Fibroblast of villous mesenchyme (primary cell): ENCODE data around the gene CPXM1. TPM values are rescaled to one million over a fixed set of nuclear protein-coding genes. Genes with fewer than 3 reads are reported as not detected.

Source experiments
- DNase-seq: peaks from one replicate; pipeline ENCODE4 v3.0.0-alpha.2; 2010; ENCODE audit warnings: low read depth
- H3K4me3 ChIP-seq: 2 replicates; pipeline ENCODE4 v1.5.1; 2011; ENCODE audit warnings: low read depth, mild to moderate bottlenecking, low read length
- total RNA-seq: library from RNA; depleted of rRNA; stranded (reverse); fragments of >200 nt; gene quantifications from 2 replicates; pipeline ENCODE4 v1.2.3, GENCODE V29; 2012
- TF ChIP-seq, protein P1 (sequence below): IDR thresholded peaks from 2 replicates; pipeline ENCODE4 v1.5.1; 2012; ENCODE audit warnings: low read depth, mild to moderate bottlenecking, low read length; ENCODE audit not compliant: insufficient read depth

The CPXM1 gene
- total RNA-seq, 1 donor = 10.8 TPM

DNA sequence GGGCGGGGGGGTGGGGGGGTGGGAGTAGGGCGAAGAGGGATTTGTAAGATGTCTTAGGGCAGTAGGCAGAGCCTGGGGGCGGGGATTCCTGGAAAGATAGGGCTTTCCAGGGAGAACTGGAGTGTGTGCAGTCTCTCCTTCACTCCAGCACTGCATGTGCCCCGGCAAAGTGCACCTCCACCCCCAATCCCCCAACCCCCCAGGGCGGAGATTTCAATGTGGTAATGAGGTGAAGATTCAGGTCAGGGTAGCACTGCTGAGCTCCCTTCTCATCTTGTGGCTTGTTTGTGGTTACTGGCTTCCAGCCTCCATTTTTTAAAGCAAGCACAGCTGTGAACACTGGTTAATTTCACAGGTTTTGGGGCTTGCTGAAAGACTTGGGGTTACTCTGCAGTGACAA lies 21.6 kb upstream of the CPXM1 start:
- DNase-seq = peak; percentile 69
- H3K4me3 ChIP-seq = peak overlapping the region; percentile 1
- TF ChIP-seq, protein P1, sequence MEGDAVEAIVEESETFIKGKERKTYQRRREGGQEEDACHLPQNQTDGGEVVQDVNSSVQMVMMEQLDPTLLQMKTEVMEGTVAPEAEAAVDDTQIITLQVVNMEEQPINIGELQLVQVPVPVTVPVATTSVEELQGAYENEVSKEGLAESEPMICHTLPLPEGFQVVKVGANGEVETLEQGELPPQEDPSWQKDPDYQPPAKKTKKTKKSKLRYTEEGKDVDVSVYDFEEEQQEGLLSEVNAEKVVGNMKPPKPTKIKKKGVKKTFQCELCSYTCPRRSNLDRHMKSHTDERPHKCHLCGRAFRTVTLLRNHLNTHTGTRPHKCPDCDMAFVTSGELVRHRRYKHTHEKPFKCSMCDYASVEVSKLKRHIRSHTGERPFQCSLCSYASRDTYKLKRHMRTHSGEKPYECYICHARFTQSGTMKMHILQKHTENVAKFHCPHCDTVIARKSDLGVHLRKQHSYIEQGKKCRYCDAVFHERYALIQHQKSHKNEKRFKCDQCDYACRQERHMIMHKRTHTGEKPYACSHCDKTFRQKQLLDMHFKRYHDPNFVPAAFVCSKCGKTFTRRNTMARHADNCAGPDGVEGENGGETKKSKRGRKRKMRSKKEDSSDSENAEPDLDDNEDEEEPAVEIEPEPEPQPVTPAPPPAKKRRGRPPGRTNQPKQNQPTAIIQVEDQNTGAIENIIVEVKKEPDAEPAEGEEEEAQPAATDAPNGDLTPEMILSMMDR = no peak

DNA sequence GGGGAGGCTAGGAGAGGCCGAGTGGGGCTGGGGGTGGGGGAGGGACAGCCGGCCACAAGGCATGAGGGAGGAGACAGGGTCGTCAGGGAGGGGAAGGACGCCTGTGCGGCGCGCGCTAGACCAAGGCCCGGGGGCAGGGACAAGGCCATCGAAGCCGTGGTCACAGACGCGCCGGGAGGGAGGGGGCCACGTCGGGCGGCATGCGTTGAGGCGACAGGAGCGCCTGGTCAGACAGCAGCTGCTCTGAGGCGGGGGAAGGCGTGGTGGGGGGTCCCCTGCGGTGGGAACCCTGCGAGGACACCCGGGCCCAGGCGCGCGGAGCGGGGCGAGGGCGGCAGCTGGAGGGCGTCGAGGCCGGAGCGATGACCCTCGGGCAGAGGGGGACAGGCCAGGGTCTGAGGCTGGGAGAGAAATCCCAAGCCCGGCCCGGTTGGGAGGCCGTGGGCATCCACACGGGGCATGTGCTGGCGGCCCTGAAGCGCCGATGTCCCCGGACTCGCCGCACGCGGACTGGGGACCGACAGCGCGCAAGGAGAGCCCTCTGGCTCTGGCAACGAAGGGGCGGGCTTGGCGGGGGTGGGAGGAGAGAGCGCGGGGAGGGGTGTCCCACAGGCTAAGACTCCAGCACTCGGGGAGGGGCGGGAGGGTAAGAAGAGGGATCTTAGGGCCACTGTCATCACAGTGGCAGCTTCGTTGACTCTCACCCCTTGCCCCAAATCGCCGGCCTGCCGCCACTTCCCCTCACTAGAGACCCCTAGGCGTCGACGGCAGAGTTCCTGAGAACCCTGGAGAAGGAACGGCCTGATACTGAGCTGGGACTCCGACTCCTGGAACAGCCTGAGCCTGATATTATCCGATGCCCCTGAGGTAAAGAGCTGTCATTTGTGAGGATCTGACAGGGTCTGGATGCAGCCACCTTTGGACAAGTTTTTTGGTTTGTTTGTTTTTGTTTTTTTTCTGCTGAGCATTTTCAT lies 20.8 kb upstream of the CPXM1 start:
- DNase-seq = no peak
- TF ChIP-seq, protein P1 = no peak
- no peak overlapping the region for H3K4me3 ChIP-seq

DNA sequence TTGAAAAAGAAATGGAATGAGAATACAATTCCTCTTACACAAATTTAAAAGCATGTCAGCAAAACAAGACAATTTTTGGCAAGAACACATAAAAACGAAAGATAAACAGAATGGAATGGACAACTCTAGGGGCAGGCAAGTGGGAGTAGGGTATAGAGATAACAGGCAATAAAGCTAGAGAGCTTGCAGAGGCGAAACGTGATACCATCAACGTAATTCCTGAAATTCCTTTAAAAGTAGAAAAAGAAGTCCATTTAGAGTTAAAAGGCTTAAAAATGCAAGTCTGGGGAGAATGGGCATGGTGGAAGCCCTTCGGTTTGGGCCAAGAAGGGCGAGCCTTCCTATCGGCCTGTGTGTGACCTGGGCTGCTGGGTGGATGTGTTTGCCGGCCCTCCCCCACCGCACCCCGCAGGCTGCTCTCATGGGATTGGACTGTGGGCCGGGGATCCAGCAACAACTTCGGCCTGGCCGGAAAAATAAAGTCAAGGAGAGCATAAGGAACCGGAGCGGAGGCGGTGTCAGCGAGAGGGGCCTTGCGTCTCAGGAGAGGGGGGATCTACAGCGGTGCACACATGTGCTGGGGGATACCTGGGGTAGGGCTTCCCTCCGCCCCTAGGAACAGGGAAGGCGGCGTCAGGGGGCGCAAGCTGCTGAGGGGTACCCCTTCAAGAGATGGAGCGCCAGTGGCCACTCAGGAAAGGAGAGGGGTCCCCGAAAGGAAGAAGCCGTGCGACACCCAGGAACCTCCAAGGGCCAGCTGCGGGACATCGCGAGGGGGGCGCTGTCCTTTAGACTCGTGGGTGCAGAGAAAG lies 19.9 kb upstream of the CPXM1 start:
- peak overlapping the region; percentile 10 for H3K4me3 ChIP-seq
- TF ChIP-seq, protein P1 = no peak
- DNase-seq = peak; percentile 83

DNA sequence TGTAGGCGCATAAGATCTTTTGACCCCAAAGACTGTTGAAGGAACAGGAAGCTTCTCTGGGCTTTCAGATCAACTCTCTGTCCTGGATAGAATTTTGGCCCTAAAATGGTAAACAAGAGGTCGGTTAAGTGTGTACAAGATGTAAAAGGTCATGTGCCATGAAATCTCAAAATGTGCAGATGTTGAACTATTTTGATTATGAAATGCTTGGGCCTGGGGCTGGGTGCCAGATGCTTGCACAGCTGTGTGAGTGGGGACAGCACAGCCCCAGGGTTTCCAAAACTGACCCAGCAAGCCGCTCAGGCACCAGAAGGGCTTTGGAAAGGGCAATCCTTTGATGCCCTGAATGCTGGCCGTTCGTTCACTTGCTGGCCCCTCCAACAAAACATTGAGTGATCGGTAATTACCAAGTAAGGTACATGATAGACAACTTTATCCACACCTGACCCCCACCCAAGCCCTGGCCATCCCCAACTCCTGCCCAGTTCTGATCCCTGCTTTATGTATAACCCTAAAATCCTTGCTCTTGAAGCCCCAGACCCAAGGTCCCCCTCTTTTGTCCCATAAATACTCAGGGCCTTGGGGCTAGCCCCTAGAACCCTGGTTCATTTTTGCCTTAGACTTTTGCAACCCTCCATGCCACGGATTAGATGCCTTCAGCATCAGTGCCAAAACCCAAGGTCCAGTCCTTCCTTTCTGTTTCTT lies 17.6 kb upstream of the CPXM1 start:
- no peak overlapping the region for H3K4me3 ChIP-seq
- DNase-seq = peak; percentile 75
- TF ChIP-seq, protein P1 = no peak

DNA sequence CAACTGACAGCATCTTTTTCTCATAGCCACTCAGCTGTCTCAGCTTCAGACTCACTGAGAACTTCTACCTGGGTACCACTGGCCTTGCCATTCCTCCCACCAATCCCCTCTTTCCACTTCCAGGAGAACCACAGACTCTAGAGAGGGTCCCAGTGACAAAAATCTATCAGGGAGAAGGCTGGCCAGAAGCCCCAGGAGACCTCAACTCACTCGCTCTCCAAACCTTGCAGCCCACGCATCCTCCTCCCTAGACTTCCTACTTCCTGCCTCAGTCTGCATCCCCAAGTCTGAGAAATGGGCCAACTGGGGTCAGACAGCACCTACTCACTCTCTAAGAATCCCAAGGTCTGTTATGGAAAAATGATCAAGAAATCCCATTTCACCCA lies 16.9 kb upstream of the CPXM1 start:
- TF ChIP-seq, protein P1 = no peak
- no peak overlapping the region for H3K4me3 ChIP-seq
- DNase-seq = no peak

DNA sequence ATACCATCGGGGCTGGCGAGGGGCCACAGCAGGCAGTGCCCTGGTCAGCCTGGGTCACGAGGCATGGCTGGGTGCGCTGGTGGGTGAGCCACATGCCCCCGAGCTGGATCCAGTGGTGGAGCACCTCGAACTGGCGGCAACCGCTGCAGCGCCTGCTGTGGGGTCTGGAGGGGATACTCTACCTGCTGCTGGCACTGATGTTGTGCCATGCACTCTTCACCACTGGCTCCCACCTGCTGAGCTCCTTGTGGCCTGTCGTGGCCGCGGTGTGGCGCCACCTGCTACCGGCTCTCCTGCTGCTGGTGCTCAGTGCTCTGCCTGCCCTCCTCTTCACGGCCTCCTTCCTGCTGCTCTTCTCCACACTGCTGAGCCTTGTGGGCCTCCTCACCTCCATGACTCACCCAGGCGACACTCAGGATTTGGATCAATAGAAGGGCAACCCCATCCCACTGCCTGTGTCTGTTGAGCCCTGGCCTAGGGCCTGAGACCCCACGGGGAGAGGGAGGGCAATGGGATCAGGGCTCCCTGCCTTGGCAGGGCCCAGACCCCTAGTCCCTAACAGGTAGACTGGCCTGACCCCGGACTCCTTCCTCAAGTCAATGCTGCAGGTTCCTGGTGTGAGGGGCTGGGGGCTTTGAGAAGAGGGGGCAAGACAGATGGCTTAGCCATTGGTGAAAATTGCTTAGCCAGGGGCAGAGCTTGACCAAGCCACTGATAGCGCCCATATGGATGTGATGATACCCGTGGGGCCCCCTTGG lies 16.3 kb upstream of the CPXM1 start:
- no peak for DNase-seq
- TF ChIP-seq, protein P1 = no peak
- H3K4me3 ChIP-seq = no peak overlapping the region
